Cerebellar nuclear complex (tissue), 1 donor: ENCODE data around the gene EGFLAM.
"Not testable (repeated sequence)": the region's sequence is repeated elsewhere in the genome, so short reads cannot be mapped to it uniquely, and the experiment has no call there.

Experiments used
- DNase-seq, 2 experiments: peaks; one replicate each; lab custom pipeline; 2025; lab: John Stamatoyannopoulos, UW

The EGFLAM gene

DNA sequence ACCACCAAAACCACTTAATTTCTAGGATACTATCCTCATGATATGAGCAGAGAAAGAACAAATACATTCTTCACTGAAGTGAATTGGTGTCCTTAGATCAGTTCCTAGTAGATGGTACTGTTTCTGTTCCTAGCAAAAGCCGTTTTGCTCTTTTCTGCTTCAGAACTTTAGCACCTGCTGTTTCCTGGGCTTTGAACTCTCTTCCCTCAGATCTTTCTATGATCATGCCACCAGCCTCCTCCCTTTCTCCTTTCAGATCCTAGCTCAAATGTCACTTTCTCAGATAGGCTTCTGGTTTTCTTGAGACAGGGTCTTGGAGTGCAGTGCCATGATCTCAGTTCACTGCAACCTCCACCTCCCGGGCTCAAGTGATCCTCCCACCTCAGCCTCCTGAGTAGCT is 118.0 kb downstream of the EGFLAM start:
- DNase-seq = no peak

DNA sequence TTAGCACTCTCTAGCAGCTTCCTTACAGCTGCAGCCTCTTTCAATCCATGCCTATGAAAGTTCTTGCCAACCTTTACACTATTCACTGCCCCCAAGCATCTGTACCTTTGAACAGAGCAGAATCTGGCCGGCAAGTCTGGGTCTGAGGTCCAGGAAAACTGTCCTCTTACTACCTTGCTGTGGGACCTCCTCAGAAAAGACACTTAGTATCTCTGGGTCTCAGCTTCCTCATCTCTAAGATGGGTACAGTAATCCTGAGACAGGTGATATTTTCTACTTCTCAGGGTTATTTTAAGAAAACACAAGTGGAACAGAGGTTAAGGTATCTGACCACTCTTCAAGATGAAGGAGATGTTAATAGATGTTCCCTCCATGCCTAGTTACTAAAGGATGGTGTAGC is 120.2 kb downstream of the EGFLAM start:
- DNase-seq = no peak

DNA sequence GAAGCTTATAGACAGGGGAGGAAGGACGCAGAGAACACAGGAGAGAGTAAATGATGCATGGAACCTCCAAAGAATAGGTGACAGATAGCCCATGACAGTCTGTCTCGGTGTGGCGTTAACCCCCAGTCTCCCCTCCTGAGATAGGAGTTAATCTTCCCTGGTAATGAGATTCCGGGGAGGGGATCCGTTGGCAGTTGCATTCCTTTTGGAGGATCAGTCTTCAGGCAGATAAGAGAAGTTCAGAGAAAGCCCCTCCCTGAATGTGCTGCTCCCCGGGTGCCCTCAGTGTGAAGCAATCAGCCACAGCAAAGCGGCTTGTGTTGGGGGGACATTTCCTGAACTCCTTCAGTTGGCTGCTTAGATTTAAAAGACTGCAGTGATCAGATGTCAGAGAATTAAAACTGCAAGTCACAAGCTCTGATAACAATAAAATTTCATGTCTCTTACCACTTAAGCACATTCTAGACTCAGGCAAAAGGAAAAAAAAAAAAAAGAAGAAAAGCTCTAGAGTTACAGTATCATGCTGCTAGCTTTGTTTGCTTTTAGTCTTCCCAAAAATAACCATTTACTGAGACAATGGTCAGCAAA is 121.1 kb downstream of the EGFLAM start:
- DNase-seq = no peak

DNA sequence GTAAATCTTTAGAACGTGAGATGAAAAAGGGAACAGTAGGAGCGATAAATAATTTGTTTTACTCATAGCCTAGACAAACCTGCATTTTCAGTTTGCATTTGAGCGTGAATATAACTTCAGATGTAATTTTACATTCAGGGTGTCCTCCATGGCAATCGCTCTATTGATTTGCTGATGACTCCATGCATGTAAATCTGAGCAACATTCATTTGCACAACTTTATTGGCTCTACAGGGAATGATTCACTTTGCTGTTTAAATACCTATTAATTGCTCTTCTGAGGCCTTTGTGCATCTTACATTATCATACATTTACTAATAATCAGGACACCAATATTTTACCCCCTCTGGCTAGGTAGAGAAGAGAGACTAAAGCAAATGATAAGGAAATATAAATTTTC is 122.2 kb downstream of the EGFLAM start:
- no peak for DNase-seq

DNA sequence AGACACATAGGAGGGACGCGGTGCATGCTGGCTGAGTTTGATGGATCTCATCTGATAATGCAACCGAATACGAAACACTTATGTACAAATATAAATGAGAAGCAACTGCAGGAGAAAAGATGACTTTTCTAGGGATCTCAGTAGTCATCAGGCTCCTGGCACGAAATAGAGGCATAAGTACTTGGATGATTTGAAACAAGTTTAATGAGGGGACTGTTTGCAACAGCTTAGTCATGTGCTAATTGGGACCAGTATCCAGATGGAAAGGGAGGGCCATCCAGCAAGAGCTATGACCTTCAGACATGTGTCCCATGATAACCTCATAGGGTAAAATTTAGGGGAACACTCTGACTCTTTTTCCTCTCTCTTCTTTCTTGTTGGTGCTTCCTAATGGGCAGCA is 123.0 kb downstream of the EGFLAM start:
- no peak for DNase-seq

DNA sequence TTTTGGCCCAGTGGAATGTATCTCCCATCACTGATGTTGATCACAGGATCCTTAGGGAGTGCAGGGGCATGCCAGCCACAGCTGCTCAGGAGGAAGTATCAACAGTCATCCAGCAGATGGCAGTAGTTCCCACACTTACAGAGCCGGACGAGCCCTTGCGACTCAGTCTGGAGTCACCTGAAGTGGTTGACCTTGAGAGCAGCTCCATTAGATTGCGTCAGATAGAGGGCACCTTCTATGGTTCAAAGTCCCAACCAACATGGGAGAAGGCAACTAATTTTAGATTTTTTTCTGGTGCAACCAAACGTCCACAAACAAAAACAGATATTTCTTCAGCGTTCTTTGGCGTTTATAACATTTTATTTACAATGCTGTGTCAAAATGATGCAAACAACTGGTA is 124.5 kb downstream of the EGFLAM start:
- peak in 1 of 2 experiments; percentile 16 for DNase-seq

DNA sequence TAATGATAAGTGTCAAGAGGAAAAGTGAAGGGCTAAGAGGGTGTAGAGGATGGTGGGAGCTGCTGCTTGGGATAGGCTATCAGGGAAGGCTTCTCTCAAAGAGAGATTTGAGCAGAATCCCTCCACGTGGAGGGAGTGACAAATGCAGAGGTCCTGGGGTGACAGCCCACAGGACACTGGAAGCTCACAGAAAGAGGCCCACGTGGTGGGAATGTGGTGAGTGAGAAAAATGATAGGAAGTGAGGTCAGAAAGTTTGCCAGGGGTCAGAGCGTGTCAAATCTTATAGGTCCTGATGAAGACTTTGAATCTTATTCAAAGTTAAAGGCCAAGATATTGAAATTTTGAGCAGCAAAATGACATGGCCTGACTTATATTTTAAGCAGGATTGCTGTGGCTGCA is 125.3 kb downstream of the EGFLAM start:
- no peak for DNase-seq

DNA sequence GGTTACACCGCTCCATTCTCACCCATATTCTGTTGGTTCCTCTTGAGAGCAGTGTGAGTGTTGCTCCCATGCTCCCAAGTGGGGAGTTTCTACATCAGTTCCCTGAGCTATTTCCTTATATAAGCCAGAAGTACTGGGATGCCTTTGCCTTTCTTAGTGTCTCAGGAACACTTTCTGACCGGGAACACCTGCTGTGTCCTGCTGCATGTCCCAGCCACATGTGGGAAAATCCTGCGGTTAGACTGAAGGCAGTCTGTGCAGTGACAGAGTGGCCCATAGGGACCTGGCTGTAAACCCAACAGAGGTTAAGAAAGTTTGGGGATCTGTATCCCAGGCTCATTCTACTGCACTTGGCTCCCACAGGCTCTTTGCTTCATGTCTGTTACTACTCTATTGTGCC is 126.0 kb downstream of the EGFLAM start:
- no peak for DNase-seq

DNA sequence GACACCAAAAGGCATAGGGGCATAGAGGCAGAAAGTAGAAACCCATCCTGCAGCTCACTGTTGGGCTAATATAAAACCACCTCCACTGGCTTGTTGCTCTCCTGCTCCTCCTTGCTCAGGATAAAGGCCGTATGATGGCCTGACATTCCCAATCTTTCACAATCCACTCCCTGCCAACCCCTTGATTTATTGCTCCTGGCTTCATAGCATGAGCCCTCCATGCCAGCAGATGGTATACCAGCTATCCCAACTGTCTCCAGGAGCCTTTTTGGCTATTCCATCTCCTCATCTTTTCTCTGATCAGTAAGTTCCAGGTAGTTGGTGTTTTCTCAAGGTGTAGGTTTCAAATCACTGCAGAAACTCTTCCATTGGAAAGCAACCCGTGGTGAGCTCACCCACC is 128.8 kb downstream of the EGFLAM start:
- DNase-seq = no peak

DNA sequence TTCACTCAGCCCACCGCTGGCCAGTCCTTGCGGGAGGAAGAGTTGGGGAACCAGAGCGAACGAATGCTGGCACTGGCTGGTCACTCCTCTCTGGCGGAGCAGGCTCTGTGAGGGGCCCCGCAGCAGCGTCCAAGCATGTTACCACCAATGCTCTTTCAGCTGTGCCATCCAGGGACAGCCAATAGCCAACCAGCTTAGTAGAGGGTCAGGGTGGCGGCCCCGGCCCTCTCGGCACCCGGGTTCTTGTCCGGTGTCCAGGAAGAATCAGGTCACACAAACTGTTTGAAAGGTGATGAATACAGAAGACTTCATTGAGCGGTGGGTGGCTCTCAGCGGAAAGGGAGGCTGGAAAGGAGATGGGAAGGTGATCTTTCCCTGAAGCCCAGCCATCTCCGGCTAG is 135.3 kb downstream of the EGFLAM start:
- DNase-seq = no peak

DNA sequence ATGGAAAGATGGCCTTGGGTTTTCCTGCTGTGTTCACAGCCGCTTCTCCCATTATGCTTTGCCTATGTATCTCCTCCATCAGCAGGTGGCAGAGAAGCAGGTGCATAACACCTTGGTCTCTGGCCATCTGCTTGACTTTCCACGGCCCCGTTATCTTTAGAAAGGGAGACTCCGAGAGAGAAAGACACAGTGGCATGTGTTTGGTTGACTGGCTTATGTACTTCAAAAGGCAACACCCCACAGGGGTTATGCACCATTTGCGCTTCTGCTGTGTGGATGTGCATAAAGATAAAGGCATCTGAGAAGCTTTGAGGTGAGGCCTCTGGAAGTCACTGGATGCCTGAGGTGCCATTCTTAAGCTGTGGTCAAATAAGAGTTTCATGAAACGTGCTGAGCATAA is 138.4 kb downstream of the EGFLAM start:
- DNase-seq = no peak

DNA sequence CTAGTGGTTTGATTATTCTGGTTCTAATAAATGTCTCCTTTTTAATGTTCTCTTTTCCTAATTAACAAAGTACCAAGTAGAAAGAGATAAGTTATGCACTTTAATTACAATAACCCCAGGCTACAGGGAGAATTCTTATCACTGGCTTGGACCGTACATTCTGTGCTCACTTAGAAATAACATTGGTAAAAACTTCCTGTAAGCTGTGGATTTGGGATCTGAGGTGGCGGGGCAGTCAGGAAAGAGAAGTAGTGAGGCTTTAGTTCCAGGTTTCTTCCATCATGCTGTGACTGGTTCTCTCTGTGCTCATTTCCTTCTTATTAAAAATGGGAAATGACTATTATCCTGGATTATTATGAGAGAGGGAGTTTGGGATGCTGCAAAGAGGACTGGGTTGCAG is 142.0 kb downstream of the EGFLAM start:
- DNase-seq = no peak

DNA sequence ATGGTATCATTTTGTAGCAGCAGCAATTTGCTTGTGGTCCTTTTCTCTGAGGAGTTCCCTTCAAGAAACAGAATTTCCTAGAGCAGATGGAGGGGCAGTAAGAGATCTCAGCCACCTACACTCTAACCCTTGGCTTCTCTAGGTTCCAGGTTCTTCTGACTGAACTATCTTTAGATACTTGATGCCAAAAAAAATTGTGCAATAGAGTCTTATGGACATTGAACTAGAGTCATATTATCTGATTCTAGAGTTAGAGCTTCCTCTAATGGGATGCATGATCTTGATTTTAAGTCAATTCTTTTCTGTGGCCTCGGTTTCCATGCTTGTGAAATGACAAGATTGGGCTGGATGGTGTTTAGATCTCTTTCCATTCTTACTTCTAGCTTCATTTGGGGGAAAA is 142.8 kb downstream of the EGFLAM start:
- DNase-seq = no peak

DNA sequence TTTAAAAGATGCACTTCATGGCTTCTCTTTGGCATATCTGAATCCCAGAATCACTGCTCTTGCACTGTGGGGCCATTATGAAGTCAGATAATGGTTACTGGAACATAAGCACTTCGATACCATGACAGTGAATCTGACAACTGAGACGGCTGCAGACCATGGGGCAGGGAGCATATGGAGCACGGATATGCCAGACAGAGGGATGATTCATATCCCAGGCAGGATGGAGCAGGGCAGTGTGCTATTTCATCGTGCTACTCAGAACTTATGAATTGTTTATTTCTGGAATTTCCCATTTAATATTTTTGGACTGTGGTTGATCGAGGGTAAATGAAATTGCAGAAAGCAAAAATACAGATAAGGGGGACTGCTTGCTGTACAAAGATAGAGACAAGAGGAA is 145.0 kb downstream of the EGFLAM start:
- no peak for DNase-seq

DNA sequence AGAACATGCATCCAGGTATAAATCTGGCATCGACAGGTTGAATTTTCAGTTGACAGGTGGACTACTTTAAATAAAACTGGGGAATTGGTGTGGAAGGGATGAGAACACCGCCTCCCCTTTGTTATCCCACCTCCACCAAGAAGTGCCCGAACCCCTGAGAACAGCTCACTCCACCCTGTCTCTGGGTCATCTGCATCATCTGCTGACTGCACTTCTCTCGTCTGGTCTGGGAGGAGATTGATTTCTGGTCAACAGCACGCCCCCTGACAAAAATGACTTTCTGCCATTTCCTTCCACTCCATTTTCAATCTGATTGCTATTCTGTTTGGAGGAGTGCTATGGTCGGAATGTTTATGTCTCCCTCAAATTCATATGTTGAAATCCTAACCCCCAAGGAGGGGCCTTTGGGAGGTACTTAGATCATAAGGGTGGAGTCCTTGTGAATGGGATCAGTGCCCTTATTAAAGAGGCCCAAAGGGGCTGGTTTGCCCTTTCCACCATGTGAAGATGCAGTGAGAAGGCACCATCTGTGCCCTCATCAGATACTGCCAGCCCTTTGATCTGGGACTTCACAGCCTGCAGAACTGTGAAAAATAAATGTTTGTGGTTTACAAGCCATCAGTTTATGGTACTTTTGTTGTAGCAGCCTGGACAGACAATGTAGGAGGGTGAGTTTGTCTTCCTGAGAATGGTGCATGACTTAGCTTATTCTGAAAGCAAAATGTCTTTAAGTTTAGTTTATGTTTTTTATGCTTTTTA is 145.7 kb downstream of the EGFLAM start:
- no peak for DNase-seq

DNA sequence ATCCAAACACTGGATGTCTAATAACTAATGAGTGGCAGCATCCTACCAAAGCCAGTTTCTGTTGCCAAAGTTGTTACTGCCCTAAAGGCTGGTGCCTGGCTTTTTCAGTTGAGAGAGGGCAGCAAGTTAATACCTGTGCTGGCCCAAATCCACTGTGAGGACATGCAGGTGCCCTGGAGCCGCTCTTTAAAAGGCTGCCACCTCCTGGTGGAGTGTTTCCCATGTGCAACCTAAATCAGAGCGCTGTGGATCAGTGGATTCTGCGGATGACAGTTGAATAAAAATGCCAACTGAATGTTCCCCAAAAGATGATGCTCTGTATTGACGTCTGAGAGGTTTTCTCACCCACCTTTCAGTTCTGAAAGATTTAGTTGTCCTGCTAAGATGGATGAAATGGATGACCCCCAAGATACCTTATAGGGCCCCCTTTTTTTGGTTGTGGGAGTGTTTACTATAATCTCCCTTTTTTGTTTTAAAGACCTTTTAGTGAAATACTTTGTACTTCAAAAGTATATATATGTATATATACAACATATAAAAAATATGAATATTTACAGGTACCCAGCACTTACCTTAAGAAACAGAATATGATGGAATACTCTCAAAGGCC is 146.4 kb downstream of the EGFLAM start:
- DNase-seq = no peak

DNA sequence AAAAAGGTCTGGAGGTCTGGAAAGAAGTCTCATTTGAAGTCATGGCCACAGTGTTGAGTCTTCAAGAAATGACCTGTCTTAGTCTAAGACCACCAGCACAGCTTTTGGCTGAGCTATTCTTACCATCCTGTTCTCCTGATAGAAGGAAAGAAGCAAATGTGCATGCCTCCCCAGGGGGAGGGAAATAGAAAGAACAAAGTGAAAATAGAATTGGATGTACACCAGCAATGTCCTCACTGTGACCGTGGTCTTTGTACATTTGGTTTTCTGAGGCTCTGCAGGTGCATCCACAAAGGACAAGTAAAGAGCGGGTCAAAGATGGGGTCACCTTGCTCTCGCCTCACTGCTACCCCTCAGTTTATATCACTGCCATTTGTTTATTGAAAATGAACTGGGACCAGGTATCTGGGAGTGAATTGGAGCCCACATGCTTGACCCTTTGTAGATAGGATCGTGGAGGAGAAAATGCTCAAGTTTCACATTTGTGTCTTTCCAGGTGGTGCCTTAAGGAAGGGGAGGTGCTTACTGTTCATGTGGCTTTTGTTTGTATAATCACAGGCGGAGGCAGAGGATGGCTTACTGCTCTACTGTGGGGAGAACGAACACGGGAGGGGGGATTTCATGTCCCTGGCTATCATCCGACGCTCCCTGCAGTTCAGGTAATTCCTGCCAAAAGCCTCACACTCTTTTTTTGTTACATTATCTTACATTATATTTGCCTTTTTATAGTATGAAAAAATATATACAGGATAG is 150.3 kb downstream of the EGFLAM start:
- DNase-seq = no peak

DNA sequence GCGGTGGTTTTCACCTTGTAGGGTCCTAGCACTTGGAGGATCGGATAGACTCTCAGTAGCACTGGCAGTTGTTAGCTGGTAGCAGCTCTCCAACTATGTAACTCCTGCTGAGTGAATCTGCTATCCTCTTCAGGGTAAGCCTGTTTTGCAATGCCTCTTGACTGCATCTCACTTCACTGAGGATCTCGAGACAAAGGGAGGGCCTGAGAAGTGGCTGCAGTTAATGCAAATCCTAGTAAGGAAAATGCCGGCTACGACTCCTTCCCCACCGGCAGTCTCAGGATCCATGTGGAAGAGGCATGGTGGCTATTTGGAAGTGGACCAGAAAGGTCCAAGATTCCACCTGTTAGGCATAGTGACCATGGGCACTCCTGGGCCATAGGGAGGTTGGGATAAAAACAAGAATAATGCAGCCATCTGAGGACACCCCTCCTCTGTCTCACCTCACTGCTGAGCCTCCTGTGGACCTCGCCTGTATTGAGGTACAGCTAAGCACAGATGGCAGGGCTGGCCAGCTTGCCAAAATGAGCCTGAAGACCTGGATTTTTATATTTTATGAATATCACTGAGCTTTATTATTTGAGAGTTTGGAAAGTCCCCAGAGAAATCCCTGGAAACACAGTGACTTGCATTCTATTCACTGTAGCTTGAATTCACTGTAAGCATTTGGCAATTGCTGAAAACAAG is 152.1 kb downstream of the EGFLAM start:
- DNase-seq = peak in 1 of 2 experiments; percentile 46

DNA sequence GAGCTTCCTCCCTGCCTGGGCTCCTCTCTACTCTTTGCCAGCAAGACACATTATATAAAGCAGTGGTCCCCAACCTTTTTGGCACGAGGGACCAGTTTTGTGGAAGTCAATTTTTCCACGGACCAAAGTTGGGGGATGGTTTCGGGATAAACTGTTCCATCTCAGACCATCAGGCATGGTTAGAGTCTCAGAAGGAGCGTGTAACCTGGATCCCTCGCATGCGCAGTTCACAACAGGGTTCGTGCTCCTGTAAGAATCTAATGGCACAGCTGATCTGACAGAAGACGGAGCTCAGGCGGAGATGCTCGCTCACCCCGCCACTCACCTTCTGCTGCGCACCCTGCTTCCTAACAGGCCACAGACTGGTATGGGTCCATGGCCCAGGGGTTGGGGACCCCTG is 155.3 kb downstream of the EGFLAM start:
- no peak for DNase-seq

DNA sequence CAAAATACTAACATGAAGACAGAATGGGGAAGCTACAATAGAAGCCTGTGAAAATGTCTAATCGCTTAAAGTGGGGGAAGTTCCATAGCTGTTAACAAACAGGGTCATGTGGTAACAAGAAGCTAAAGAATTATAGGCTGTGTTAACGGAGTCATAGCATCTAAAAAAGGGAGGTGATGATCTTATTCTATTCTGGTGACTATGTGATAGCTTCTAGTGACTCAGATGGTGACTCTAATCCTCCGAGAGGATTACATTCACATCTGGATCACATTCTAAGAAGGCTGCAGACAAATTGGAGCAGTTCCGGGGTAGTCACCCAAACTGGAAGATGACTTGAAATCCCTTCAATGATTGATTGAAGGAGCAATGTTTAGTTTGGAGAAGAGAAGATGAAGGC is 156.0 kb downstream of the EGFLAM start:
- no peak for DNase-seq

DNA sequence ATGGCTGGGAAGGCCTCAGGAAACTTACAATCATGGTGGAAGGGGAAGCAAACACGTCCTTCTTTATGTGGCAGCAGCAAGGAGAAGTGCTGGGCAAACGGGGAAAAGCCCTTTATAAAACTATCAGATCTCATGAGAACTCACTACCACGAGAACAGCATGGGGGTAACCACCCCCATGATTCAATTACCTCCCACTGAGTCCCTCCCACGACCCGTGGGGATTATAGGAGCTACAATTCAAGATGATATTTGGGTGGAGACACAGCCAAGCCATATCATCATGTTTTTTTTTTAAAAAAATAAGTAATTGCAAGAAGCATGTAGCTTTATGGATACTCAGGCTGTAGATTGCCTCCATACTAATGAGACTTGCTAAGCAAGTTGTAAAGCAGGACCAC is 157.4 kb downstream of the EGFLAM start:
- not testable (repeated sequence) for DNase-seq

DNA sequence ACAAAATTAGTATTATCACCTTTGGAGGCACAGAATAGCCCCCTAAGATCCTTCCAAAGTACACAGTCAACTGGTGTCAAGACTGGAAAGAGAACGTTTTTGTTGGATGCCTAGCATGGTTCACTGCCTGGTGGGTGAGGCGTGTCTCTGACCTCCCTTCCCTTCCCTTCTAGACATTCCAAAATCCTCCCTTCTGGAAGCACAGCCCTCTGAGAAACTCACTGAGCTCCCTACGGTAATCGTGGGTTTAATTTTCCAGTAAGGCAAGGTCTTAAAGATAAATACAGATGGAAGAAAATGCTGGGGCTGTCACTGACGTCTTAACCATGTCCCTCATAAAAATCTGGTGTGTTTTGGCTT is 159.3 kb downstream of the EGFLAM start:
- DNase-seq = no peak
